WTC11 (cell line): ENCODE results near the gene RAB40B. TPM values are rescaled to one million over a fixed set of nuclear protein-coding genes. Genes with fewer than 3 reads are reported as not detected.
A peak's percentile ranks its signal among the peaks of the same experiment; 100 is the strongest.

Experiments
- ATAC-seq: fragments of 200-7000 bp; cut with Tn5 transposase; 2 replicates; pipeline ENCODE4 v1.10.0; 2021; ENCODE audit warnings: mild to moderate bottlenecking, moderate library complexity
- CTCF ChIA-PET: fragments of 300-600 bp; sonication (Branson Sonifier 250); formaldehyde crosslinking; loops from one replicate; lab custom pipeline; 2021; ENCODE audit warnings: antibody characterized with exemption; lab: Charles Lee
- POLR2A ChIA-PET: fragments of 350-600 bp; sonication (Branson Sonifier 250); formaldehyde crosslinking; loops from one replicate; lab custom pipeline; 2021; ENCODE audit warnings: antibody characterized with exemption; lab: Charles Lee
- DNase-seq: peaks from one replicate; pipeline ENCODE4 v3.0.0; 2021; ENCODE audit warnings: low spot score
- H3K27ac Mint-ChIP-seq: 2 replicates; pipeline ENCODE4 v1.8.0; 2021; ENCODE audit warnings: mixed read lengths
- H3K27me3 Mint-ChIP-seq: 2 replicates; pipeline ENCODE4 v1.8.0; 2021; ENCODE audit warnings: low read depth, mild to moderate bottlenecking, moderate library complexity, mixed read lengths
- H3K36me3 Mint-ChIP-seq: 2 replicates; pipeline ENCODE4 v1.8.0; 2021; ENCODE audit warnings: mixed read lengths
- H3K4me1 Mint-ChIP-seq: 2 replicates; pipeline ENCODE4 v1.8.0; 2022; ENCODE audit warnings: mixed read lengths
- H3K4me3 Mint-ChIP-seq: 2 replicates; pipeline ENCODE4 v1.8.0; 2021; ENCODE audit warnings: mild to moderate bottlenecking, moderate library complexity, mixed read lengths
- H3K9me3 Mint-ChIP-seq: 2 replicates; pipeline ENCODE4 v1.8.0; 2021; ENCODE audit warnings: mixed read lengths
- CTCF ChIP-seq: fragments of 200-600 bp; IDR thresholded peaks from 2 replicates; pipeline ENCODE4 v1.8.0; 2022; ENCODE audit warnings: antibody characterized with exemption
- E2F4 ChIP-seq: sonication (generic); formaldehyde crosslinking; IDR thresholded peaks from 2 replicates; pipeline ENCODE4 v1.8.1; 2022; ENCODE audit warnings: low read depth, mild to moderate bottlenecking, moderate library complexity, missing genetic modification reagents, borderline replicate concordance
- EMX1 ChIP-seq: fragments of 250-450 bp; sonication (Bioruptor Pico); IDR thresholded peaks from 2 replicates; pipeline ENCODE4 v1.8.0; 2021; ENCODE audit warnings: mild to moderate bottlenecking
- HMGA2 ChIP-seq: fragments of 250-450 bp; sonication (Bioruptor Pico); IDR thresholded peaks from 2 replicates; pipeline ENCODE4 v1.4.0; 2021; ENCODE audit warnings: mild to moderate bottlenecking, moderate library complexity
- KAT7 ChIP-seq: sonication (generic); formaldehyde crosslinking; IDR thresholded peaks from 2 replicates; pipeline ENCODE4 v1.8.1; 2023; ENCODE audit warnings: missing genetic modification reagents, mild to moderate bottlenecking, borderline replicate concordance
- MYBL2 ChIP-seq: sonication (generic); formaldehyde crosslinking; IDR thresholded peaks from 2 replicates; pipeline ENCODE4 v1.8.1; 2023; ENCODE audit warnings: mild to moderate bottlenecking, moderate library complexity, missing genetic modification reagents
- NFE2L1 ChIP-seq: sonication (generic); formaldehyde crosslinking; IDR thresholded peaks from 2 replicates; pipeline ENCODE4 v1.8.1; 2023; ENCODE audit warnings: missing genetic modification reagents
- PRDM15 ChIP-seq: sonication (generic); formaldehyde crosslinking; IDR thresholded peaks from 2 replicates; pipeline ENCODE4 v1.8.0; 2022; ENCODE audit warnings: missing genetic modification reagents
- PREB ChIP-seq: sonication (generic); formaldehyde crosslinking; IDR thresholded peaks from 2 replicates; pipeline ENCODE4 v1.8.1; 2022; ENCODE audit warnings: mild to moderate bottlenecking, missing genetic modification reagents, moderate library complexity, borderline replicate concordance
- STAT6 ChIP-seq: sonication (generic); formaldehyde crosslinking; conservative IDR thresholded peaks from 2 replicates; pipeline ENCODE4 v1.8.1; 2023; ENCODE audit warnings: mild to moderate bottlenecking, low read depth, missing genetic modification reagents, moderate library complexity
- TCF7 ChIP-seq: sonication (generic); formaldehyde crosslinking; IDR thresholded peaks from 2 replicates; pipeline ENCODE4 v1.8.0; 2022; ENCODE audit warnings: mild to moderate bottlenecking, low read depth, missing genetic modification reagents, moderate library complexity
- USF2 ChIP-seq: sonication (generic); formaldehyde crosslinking; IDR thresholded peaks from 2 replicates; pipeline ENCODE4 v1.8.1; 2023; ENCODE audit warnings: mild to moderate bottlenecking, missing genetic modification reagents, moderate library complexity
- ZBTB43 ChIP-seq: sonication (generic); formaldehyde crosslinking; IDR thresholded peaks from 2 replicates; pipeline ENCODE4 v1.8.1; 2023; ENCODE audit warnings: mild to moderate bottlenecking, missing genetic modification reagents
- ZNF219 ChIP-seq: sonication (generic); formaldehyde crosslinking; IDR thresholded peaks from 2 replicates; pipeline ENCODE4 v1.8.0; 2023; ENCODE audit warnings: missing genetic modification reagents, mild to moderate bottlenecking, borderline replicate concordance
- ZNF396 ChIP-seq: fragments of 250-450 bp; sonication (Bioruptor Pico); IDR thresholded peaks from 2 replicates; pipeline ENCODE4 v1.8.0; 2021; ENCODE audit warnings: mild to moderate bottlenecking, moderate library complexity, borderline replicate concordance
- ZNF512 ChIP-seq: sonication (generic); formaldehyde crosslinking; IDR thresholded peaks from 2 replicates; pipeline ENCODE4 v1.8.1; 2022; ENCODE audit warnings: missing genetic modification reagents, borderline replicate concordance
- ZNF671 ChIP-seq: fragments of 250-450 bp; sonication (Bioruptor Pico); IDR thresholded peaks from 2 replicates; pipeline ENCODE4 v1.8.0; 2021; ENCODE audit warnings: mild to moderate bottlenecking
- total RNA-seq: library from RNA; stranded (reverse); gene quantifications from 3 replicates; pipeline ENCODE4 v1.2.3, GENCODE V29; 2021

RAB40B gene
- total RNA-seq, 1 experiment from 2014 or later = 3.1 TPM

GRCh38 chr17:82649501-82650261 is 48.8 kb downstream of the RAB40B start:
- DNase-seq (no peak), ATAC-seq (no peak)
- peaks cover 17% of the 10 kb centered on the region for H3K4me1 Mint-ChIP-seq
- H3K4me3 Mint-ChIP-seq = peak overlapping the region; percentile 59
- POLR2A ChIA-PET = no interaction called here
- peaks cover 8% of the 10 kb centered on the region for H3K27me3 Mint-ChIP-seq
- CTCF ChIA-PET = no interaction called here
- no peak overlapping the region for H3K27ac Mint-ChIP-seq
- no peaks in the 10 kb centered on the region for H3K9me3 Mint-ChIP-seq
- no peaks in the 10 kb centered on the region; the same call in none of the 2 replicates for H3K36me3 Mint-ChIP-seq
- TF ChIP-seq NFE2L1 (CRISPR knock-in tag) (no peak), ZNF512 (CRISPR knock-in tag) (no peak), ZNF671 (no peak), HMGA2 (CRISPR knock-in tag) (no peak), E2F4 (CRISPR knock-in tag) (no peak), MYBL2 (CRISPR knock-in tag) (no peak), TCF7 (CRISPR knock-in tag) (no peak), PRDM15 (CRISPR knock-in tag) (no peak), EMX1 (no peak), USF2 (CRISPR knock-in tag) (no peak), ZNF219 (CRISPR knock-in tag) (no peak)

GRCh38 chr17:82648742-82649331 is 49.7 kb downstream of the RAB40B start:
- DNase-seq (peak; percentile 57), ATAC-seq (peak; percentile 17)
- CTCF ChIA-PET = no interaction called here
- POLR2A ChIA-PET = no interaction called here
- peaks cover 8% of the 10 kb centered on the region for H3K27me3 Mint-ChIP-seq
- H3K4me3 Mint-ChIP-seq = peak overlapping the region; percentile 59
- H3K4me1 Mint-ChIP-seq = peaks cover 17% of the 10 kb centered on the region
- no peak overlapping the region for H3K27ac Mint-ChIP-seq
- peaks cover 6% of the 10 kb centered on the region for H3K36me3 Mint-ChIP-seq
- H3K9me3 Mint-ChIP-seq = no peaks in the 10 kb centered on the region
- TF ChIP-seq ZNF396 (CRISPR knock-in tag) (no peak), KAT7 (no peak), ZBTB43 (no peak), STAT6 (CRISPR knock-in tag) (no peak), PREB (CRISPR knock-in tag) (no peak), CTCF (no peak)
